Transverse colon (tissue), 4 donors: ENCODE measurements around the gene AGBL4. TPM values are rescaled to one million over a fixed set of nuclear protein-coding genes. Genes with fewer than 3 reads are reported as not detected.

Source experiments
- DNase-seq: peaks from one replicate; pipeline ENCODE4 v3.0.0-alpha.2; 2019
- H3K27ac ChIP-seq, 4 donors: fragments of 200-600 bp; sonication (generic); 2 replicates each; pipeline ENCODE4 v1.5.1; 2016 to 2018; ENCODE audit warnings: inconsistent platforms in 4 of 4
- H3K27me3 ChIP-seq: fragments of 200-600 bp; sonication (generic); 2 replicates; pipeline ENCODE4 v1.5.1; 2017; ENCODE audit warnings: inconsistent platforms
- H3K36me3 ChIP-seq, 4 donors: fragments of 200-600 bp; sonication (generic); 2 replicates each; pipeline ENCODE4 v1.5.1; 2017 to 2019; ENCODE audit warnings: inconsistent platforms in 4 of 4
- H3K4me1 ChIP-seq, 4 donors: fragments of 200-600 bp; sonication (generic); 2 replicates each; pipeline ENCODE4 v1.5.1; 2017 to 2020; ENCODE audit warnings: inconsistent platforms in 4 of 4
- H3K4me3 ChIP-seq, 4 donors: fragments of 200-600 bp; sonication (generic); 1 replicate in 1 of 4; 2 replicates in 3 of 4; pipeline versions ENCODE4 v1.5.1 to v1.6.1; 2017 to 2019; ENCODE audit warnings: inconsistent platforms in 4 of 4
- H3K9me3 ChIP-seq, 2 donors: fragments of 200-600 bp; sonication (generic); 2 replicates each; pipeline ENCODE4 v1.5.1; 2017 to 2019; ENCODE audit warnings: inconsistent platforms in 2 of 2
- CTCF ChIP-seq, 5 experiments: fragments of 200-600 bp in 3 of 5; fragments of 450-650 bp in 2 of 5; sonication (generic) in 3 of 5; IDR thresholded peaks; 1 replicate in 2 of 5; 2 replicates in 3 of 5; pipeline ENCODE4 v1.5.1; 2016 to 2017; ENCODE audit warnings: antibody characterized with exemption in 5 of 5, inconsistent platforms in 3 of 5, mild to moderate bottlenecking in 2 of 5, moderate library complexity in 1 of 5
- EP300 ChIP-seq: sonication (generic); formaldehyde crosslinking; IDR thresholded peaks from one replicate; pipeline ENCODE4 v1.6.1; 2017; ENCODE audit warnings: antibody characterized with exemption, low read depth
- POLR2A ChIP-seq: fragments of 450-650 bp; IDR thresholded peaks from one replicate; pipeline ENCODE4 v1.6.1; 2016; ENCODE audit warnings: antibody characterized with exemption, mild to moderate bottlenecking, moderate library complexity
- POLR2AphosphoS5 ChIP-seq, 3 donors: sonication (generic); formaldehyde crosslinking; IDR thresholded peaks; one replicate each; pipeline ENCODE4 v1.6.1; 2016; ENCODE audit warnings: antibody characterized with exemption in 3 of 3
- WGBS, 2 donors: methylation state at CpG; one replicate each; pipeline ENCODE4 v1.1.5; 2018; ENCODE audit warnings: low coverage in 1 of 2; 5-methylcytosine and 5-hydroxymethylcytosine counted together
- in situ Hi-C, 4 donors: fragments of 200-750 bp; cut with MboI; loops; one replicate each; pipeline versions ENCODE4 v1.15.0 to v1.15.1; 2017; ENCODE audit warnings: low sequenced_read_pairs in 3 of 4, low pct_ligation_motif_present in 1 of 4, low pct_unique_long_range_greater_than_20kb in 1 of 4
- intact Hi-C: fragments of 100-400 bp; cut with DNase I; formaldehyde crosslinking; loops from one replicate; pipeline ENCODE4 v1.15.1; 2023; ENCODE audit warnings: low total_unique reads
- total RNA-seq, 4 donors: library from RNA; depleted of rRNA; stranded (reverse); fragments of >200 nt; gene quantifications; one replicate each; pipeline ENCODE4 v1.1.0, GENCODE V29; 2016

Gene AGBL4
- total RNA-seq, 4 donors from 2014 or later = 0.82 TPM; not detected in 3

GRCh38 chr1:48581270-48581669 is 1442.5 kb downstream of the AGBL4 start:
- 14 to 19% methylated on average over 2 of the region's 2 CpGs for WGBS, 2 donors
- TF ChIP-seq EP300 (no peak), POLR2A (no peak), CTCF (IDR thresholded peaks at IDR 0.05) (no peak), POLR2AphosphoS5 (IDR thresholded peaks at IDR 0.05) (no peak)
- no peaks in the 10 kb centered on the region for H3K36me3 ChIP-seq
- intact Hi-C loops = no loop called here
- no peak for DNase-seq
- H3K4me3 ChIP-seq = no peak overlapping the region
- in situ Hi-C loops = no loop called here
- H3K27ac ChIP-seq = no peak overlapping the region
- H3K27me3 ChIP-seq = no peaks in the 10 kb centered on the region
- H3K9me3 ChIP-seq = no peaks in the 10 kb centered on the region
- H3K4me1 ChIP-seq = no peaks in the 10 kb centered on the region

- no peak for DNase-seq
- intact Hi-C loops (no loop called here), in situ Hi-C loops (no loop called here)
- Histone ChIP-seq H3K27ac (no peak overlapping the region), H3K27me3 (no peaks in the 10 kb centered on the region), H3K36me3 (no peaks in the 10 kb centered on the region), H3K9me3 (no peaks in the 10 kb centered on the region), H3K4me1 (no peaks in the 10 kb centered on the region), H3K4me3 (no peak overlapping the region)
- 68 to 80% methylated on average over 1 to 2 of the region's 2 CpGs for WGBS, 2 donors
- TF ChIP-seq POLR2A = no peak
- TF ChIP-seq EP300 = no peak
- TF ChIP-seq POLR2AphosphoS5 (IDR thresholded peaks at IDR 0.05) = no peak
Observed at GRCh38 chr1:48576565-48576964, 1447.2 kb downstream of the AGBL4 start.

GRCh38 chr1:48572646-48573258 is 1451.0 kb downstream of the AGBL4 start:
- peak; percentile 13 for DNase-seq
- in situ Hi-C loops (loop anchor here in 1 of 4 donors (25.0 kb wide), 1 partner anchor 240 kb away; no protein-coding TSS in a partner anchor), intact Hi-C loops (no loop called here)

GRCh38 chr1:48572134-48572533 is 1451.6 kb downstream of the AGBL4 start:
- 70 to 84% methylated on average over 4 of the region's 4 CpGs for WGBS, 2 donors
- no peak for DNase-seq
- Histone ChIP-seq H3K4me1 (no peaks in the 10 kb centered on the region), H3K36me3 (no peaks in the 10 kb centered on the region), H3K4me3 (no peak overlapping the region), H3K27me3 (no peaks in the 10 kb centered on the region), H3K27ac (no peak overlapping the region), H3K9me3 (no peaks in the 10 kb centered on the region)
- intact Hi-C loops (no loop called here), in situ Hi-C loops (loop anchor here in 1 of 4 donors (25.0 kb wide), 1 partner anchor 240 kb away; no protein-coding TSS in a partner anchor)
- TF ChIP-seq EP300 = no peak
- TF ChIP-seq POLR2AphosphoS5 (IDR thresholded peaks at IDR 0.05) = no peak
- TF ChIP-seq POLR2A = no peak
- no peak for TF ChIP-seq CTCF (IDR thresholded peaks at IDR 0.05)

More at GRCh38 chr1:48572646-48573258, 1451.0 kb downstream of the AGBL4 start:
- H3K4me1 ChIP-seq = no peaks in the 10 kb centered on the region
- H3K4me3 ChIP-seq = no peak overlapping the region
- TF ChIP-seq POLR2A (no peak), CTCF (IDR thresholded peaks at IDR 0.05) (peak in 4 of 5 experiments; percentile 28 to 42 (median 32)), EP300 (no peak)
- H3K9me3 ChIP-seq = no peaks in the 10 kb centered on the region
- no peaks in the 10 kb centered on the region for H3K27me3 ChIP-seq
- no peak overlapping the region for H3K27ac ChIP-seq
- 50 to 56% methylated on average over 3 to 7 of the region's 7 CpGs for WGBS, 2 donors
- no peaks in the 10 kb centered on the region for H3K36me3 ChIP-seq
